H9 (cell line): ENCODE data around the gene NMUR1. TPM values are rescaled to one million over a fixed set of nuclear protein-coding genes. Genes with fewer than 3 reads are reported as not detected.

ENCODE experiments used
- DNase-seq: peaks from one replicate; pipeline ENCODE4 v3.0.0-alpha.2; 2017
- H2AFZ ChIP-seq: one replicate; pipeline ENCODE4 v1.6.1; 2013; ENCODE audit warnings: mild to moderate bottlenecking, low read length, control low read depth, moderate library complexity
- H2AK5ac ChIP-seq: 2 replicates; pipeline ENCODE4 v1.6.1; 2013; ENCODE audit warnings: low read length, control low read depth, mixed read lengths; ENCODE audit not compliant: insufficient read length
- H2BK120ac ChIP-seq: one replicate; pipeline ENCODE4 v1.6.1; 2013; ENCODE audit warnings: low read depth, mild to moderate bottlenecking, low read length, control low read depth, inconsistent platforms; ENCODE audit not compliant: poor library complexity, severe bottlenecking
- H2BK12ac ChIP-seq: 2 replicates; pipeline ENCODE4 v1.6.1; 2013; ENCODE audit warnings: low read length, control low read depth, mixed read lengths, low read depth; ENCODE audit not compliant: insufficient read length
- H2BK15ac ChIP-seq: 2 replicates; pipeline ENCODE4 v1.6.1; 2013; ENCODE audit warnings: low read depth, low read length, control low read depth
- H2BK20ac ChIP-seq: one replicate; pipeline ENCODE4 v1.6.1; 2013; ENCODE audit warnings: low read depth, mild to moderate bottlenecking, low read length, control low read depth, inconsistent platforms; ENCODE audit not compliant: poor library complexity, severe bottlenecking
- H2BK5ac ChIP-seq: 2 replicates; pipeline ENCODE4 v1.6.1; 2013; ENCODE audit warnings: low read length, control low read depth, mixed read lengths; ENCODE audit not compliant: insufficient read length
- H3K14ac ChIP-seq: 2 replicates; pipeline ENCODE4 v1.6.1; 2013; ENCODE audit warnings: low read length, control low read depth; ENCODE audit not compliant: insufficient read depth
- H3K18ac ChIP-seq: 2 replicates; pipeline ENCODE4 v1.6.1; 2013; ENCODE audit warnings: low read depth, mild to moderate bottlenecking, mixed read lengths, low read length, control low read depth; ENCODE audit not compliant: insufficient read length
- H3K23ac ChIP-seq: 2 replicates; pipeline ENCODE4 v1.6.1; 2013; ENCODE audit warnings: low read length, control low read depth, mixed read lengths, low read depth; ENCODE audit not compliant: insufficient read length
- H3K23me2 ChIP-seq: 2 replicates; pipeline ENCODE4 v1.6.1; 2013; ENCODE audit warnings: low read depth, mild to moderate bottlenecking, mixed read lengths, low read length, control low read depth; ENCODE audit not compliant: insufficient read length, poor library complexity, severe bottlenecking
- H3K27ac ChIP-seq: 2 replicates; pipeline ENCODE4 v1.5.1; 2013; ENCODE audit warnings: low read length, control low read depth, mixed read lengths, low read depth; ENCODE audit not compliant: insufficient read length
- H3K27me3 ChIP-seq: 2 replicates; pipeline ENCODE4 v1.6.1; 2013; ENCODE audit warnings: low read length, control low read depth, inconsistent platforms; ENCODE audit not compliant: insufficient read depth
- H3K4ac ChIP-seq: 2 replicates; pipeline ENCODE4 v1.6.1; 2013; ENCODE audit warnings: low read depth, mild to moderate bottlenecking, control low read depth, inconsistent platforms, low read length, moderate library complexity
- H3K4me1 ChIP-seq: 2 replicates; pipeline ENCODE4 v1.6.1; 2013; ENCODE audit warnings: low read length, control low read depth, inconsistent platforms; ENCODE audit not compliant: insufficient read depth
- H3K4me2 ChIP-seq: 2 replicates; pipeline ENCODE4 v1.6.1; 2013; ENCODE audit warnings: low read length, control low read depth, mixed read lengths; ENCODE audit not compliant: insufficient read length, insufficient read depth
- H3K56ac ChIP-seq: 2 replicates; pipeline ENCODE4 v1.6.1; 2013; ENCODE audit warnings: low read depth, mild to moderate bottlenecking, mixed read lengths, low read length, control low read depth; ENCODE audit not compliant: insufficient read length
- H3K79me1 ChIP-seq: 2 replicates; pipeline ENCODE4 v1.6.1; 2013; ENCODE audit warnings: low read depth, mild to moderate bottlenecking, moderate library complexity, low read length, control low read depth, inconsistent platforms; ENCODE audit not compliant: insufficient read depth, poor library complexity, severe bottlenecking
- H3K79me2 ChIP-seq: 2 replicates; pipeline ENCODE4 v1.6.1; 2013; ENCODE audit warnings: low read length, control low read depth, inconsistent platforms; ENCODE audit not compliant: insufficient read depth
- H3K9ac ChIP-seq: 2 replicates; pipeline ENCODE4 v1.6.1; 2013; ENCODE audit warnings: low read length, control low read depth, mixed read lengths; ENCODE audit not compliant: insufficient read length; ENCODE audit errors: extremely low read depth
- H3K9me3 ChIP-seq: one replicate; pipeline ENCODE4 v1.6.1; 2013; ENCODE audit warnings: low read depth, low read length, inconsistent platforms; ENCODE audit not compliant: control insufficient read depth
- H3T11ph ChIP-seq: one replicate; pipeline ENCODE4 v1.6.1; 2013; ENCODE audit warnings: mild to moderate bottlenecking, low read length, control low read depth, inconsistent platforms
- H4K20me1 ChIP-seq: one replicate; pipeline ENCODE4 v1.6.1; 2013; ENCODE audit not compliant: control insufficient read depth, insufficient read length, insufficient read depth
- H4K5ac ChIP-seq: 2 replicates; pipeline ENCODE4 v1.6.1; 2013; ENCODE audit warnings: low read depth, mild to moderate bottlenecking, mixed read lengths, low read length, control low read depth; ENCODE audit not compliant: insufficient read length
- H4K8ac ChIP-seq: replicated peaks from 2 replicates; pipeline ENCODE4 v1.6.1; 2013; ENCODE audit warnings: low read length, control low read depth, mixed read lengths, low read depth; ENCODE audit not compliant: insufficient read length
- H4K91ac ChIP-seq: 2 replicates; pipeline ENCODE4 v1.6.1; 2013; ENCODE audit warnings: low read depth, mild to moderate bottlenecking, moderate library complexity, mixed read lengths, low read length, control low read depth; ENCODE audit not compliant: insufficient read length
- H3K27ac Mint-ChIP-seq, 3 experiments: 2 replicates in 2 of 3; 3 replicates in 1 of 3; pipeline ENCODE4 v1.8.0; 2020 to 2021; ENCODE audit warnings: mixed read lengths in 3 of 3, mild to moderate bottlenecking in 1 of 3, moderate library complexity in 1 of 3
- H3K27me3 Mint-ChIP-seq: 2 replicates; pipeline ENCODE4 v1.8.0; 2021; ENCODE audit warnings: low read depth, mild to moderate bottlenecking, moderate library complexity, mixed read lengths
- H3K36me3 Mint-ChIP-seq, 3 experiments: 2 replicates in 2 of 3; 3 replicates in 1 of 3; pipeline ENCODE4 v1.8.0; 2020 to 2021; ENCODE audit warnings: low read depth in 3 of 3, mixed read lengths in 3 of 3; ENCODE audit not compliant: insufficient read depth in 1 of 3
- H3K4me1 Mint-ChIP-seq, 2 experiments: 2 replicates each; pipeline ENCODE4 v1.8.0; 2020; ENCODE audit warnings: mixed read lengths in 2 of 2
- H3K4me3 Mint-ChIP-seq, 2 experiments: 2 replicates in 1 of 2; 3 replicates in 1 of 2; pipeline ENCODE4 v1.8.0; 2020 to 2021; ENCODE audit warnings: mild to moderate bottlenecking in 2 of 2, mixed read lengths in 2 of 2, moderate library complexity in 1 of 2
- H3K9me3 Mint-ChIP-seq, 2 experiments: 2 replicates in 1 of 2; 3 replicates in 1 of 2; pipeline ENCODE4 v1.8.0; 2020; ENCODE audit warnings: mild to moderate bottlenecking in 2 of 2, mixed read lengths in 2 of 2, moderate library complexity in 1 of 2
- WGBS: extraction: QIAGEN DNeasy Blood & Tissue Kit; methylation state at CpG from one replicate; pipeline ENCODE4 v1.1.7; 2013; ENCODE audit warnings: missing lambda C conversion rate, low lambda C conversion rate, mixed read lengths; ENCODE audit not compliant: insufficient read length; ENCODE audit errors: extremely low coverage; 5-methylcytosine and 5-hydroxymethylcytosine counted together
- total RNA-seq: library from RNA; stranded (reverse); gene quantifications from 2 replicates; pipeline ENCODE4 v1.2.1, GENCODE V29; 2021
- TF ChIP-seq, protein P1 (sequence below): fragments of 200-600 bp; sonication (generic); conservative IDR thresholded peaks from 3 replicates; pipeline ENCODE4 v1.8.0; 2021; ENCODE audit warnings: antibody characterized with exemption, mild to moderate bottlenecking

NMUR1 gene
- total RNA-seq, 1 experiment from 2014 or later: 0.20 TPM

DNA sequence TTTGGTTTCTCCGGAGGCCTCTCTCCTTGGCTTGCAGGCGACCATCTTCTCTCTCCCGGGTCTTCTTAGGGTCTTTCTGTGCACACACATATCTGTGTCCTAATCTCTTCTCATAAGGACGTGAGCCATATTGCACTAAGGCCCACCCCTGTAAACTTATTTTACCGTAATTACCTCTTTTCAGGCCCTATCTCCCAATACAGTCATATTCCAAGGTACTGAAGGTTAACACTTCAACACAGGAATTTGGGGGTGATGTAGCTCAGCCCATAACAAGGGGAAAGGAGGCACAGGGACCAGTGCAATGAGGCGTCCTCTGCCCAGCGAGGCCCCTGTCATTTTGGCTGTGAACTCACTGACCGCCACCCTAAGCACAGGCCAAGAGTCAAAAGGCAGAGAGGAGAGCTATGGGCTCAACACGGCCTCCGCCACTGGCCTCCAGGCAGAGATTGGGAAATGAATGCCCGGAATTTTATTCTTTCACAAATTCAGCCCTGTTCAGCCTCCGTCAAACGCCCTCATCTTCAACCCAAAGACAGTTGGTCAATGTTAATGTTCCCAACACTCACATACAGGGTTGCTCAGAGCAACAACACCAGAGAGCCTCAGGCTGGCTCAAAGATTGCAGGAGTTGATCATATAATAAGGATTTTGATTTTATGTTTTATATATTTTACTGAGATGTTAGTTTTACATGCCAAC lies 15.9 kb upstream of the NMUR1 start:
- Histone ChIP-seq H2AFZ (no peak overlapping the region), H3K4me1 (no peaks in the 10 kb centered on the region), H3K23ac (no peak overlapping the region), H4K20me1 (peaks cover 2% of the 10 kb centered on the region), H3K4ac (no peak overlapping the region), H2BK20ac (no peak overlapping the region), H3T11ph (no peak overlapping the region), H3K27me3 (no peaks in the 10 kb centered on the region), H3K9me3 (no peaks in the 10 kb centered on the region), H4K8ac (no peak overlapping the region), H3K79me2 (no peaks in the 10 kb centered on the region), H4K5ac (no peak overlapping the region), H3K4me2 (no peak overlapping the region), H2BK12ac (no peak overlapping the region), H2BK120ac (no peak overlapping the region), H2BK15ac (no peak overlapping the region), H3K27ac (no peak overlapping the region), H3K14ac (no peak overlapping the region), H3K56ac (no peak overlapping the region), H2BK5ac (no peak overlapping the region), H3K79me1 (no peaks in the 10 kb centered on the region), H3K9ac (no peak overlapping the region), H2AK5ac (no peak overlapping the region), H4K91ac (no peak overlapping the region), H3K18ac (no peak overlapping the region), H3K23me2 (no peaks in the 10 kb centered on the region)
- H3K27ac Mint-ChIP-seq: no peak overlapping the region
- H3K4me3 Mint-ChIP-seq: no peak overlapping the region
- TF ChIP-seq, protein P1, sequence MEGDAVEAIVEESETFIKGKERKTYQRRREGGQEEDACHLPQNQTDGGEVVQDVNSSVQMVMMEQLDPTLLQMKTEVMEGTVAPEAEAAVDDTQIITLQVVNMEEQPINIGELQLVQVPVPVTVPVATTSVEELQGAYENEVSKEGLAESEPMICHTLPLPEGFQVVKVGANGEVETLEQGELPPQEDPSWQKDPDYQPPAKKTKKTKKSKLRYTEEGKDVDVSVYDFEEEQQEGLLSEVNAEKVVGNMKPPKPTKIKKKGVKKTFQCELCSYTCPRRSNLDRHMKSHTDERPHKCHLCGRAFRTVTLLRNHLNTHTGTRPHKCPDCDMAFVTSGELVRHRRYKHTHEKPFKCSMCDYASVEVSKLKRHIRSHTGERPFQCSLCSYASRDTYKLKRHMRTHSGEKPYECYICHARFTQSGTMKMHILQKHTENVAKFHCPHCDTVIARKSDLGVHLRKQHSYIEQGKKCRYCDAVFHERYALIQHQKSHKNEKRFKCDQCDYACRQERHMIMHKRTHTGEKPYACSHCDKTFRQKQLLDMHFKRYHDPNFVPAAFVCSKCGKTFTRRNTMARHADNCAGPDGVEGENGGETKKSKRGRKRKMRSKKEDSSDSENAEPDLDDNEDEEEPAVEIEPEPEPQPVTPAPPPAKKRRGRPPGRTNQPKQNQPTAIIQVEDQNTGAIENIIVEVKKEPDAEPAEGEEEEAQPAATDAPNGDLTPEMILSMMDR: no peak
- peaks cover 2% of the 10 kb centered on the region for H3K27me3 Mint-ChIP-seq
- H3K9me3 Mint-ChIP-seq: peaks cover 12 to 14% of the 10 kb centered on the region in 2 experiments
- peaks cover 2% of the 10 kb centered on the region in 2 experiments; a peak in 1 of 4 replicates for H3K4me1 Mint-ChIP-seq
- no peak for DNase-seq
- peaks cover 0 to 5% (median 2%) of the 10 kb centered on the region in 3 experiments; a peak in 3 of 7 replicates for H3K36me3 Mint-ChIP-seq
- WGBS: no CpG with 5 or more reads among the region's 13 CpGs
